ENCODE data around the gene REEP6.

DNA sequence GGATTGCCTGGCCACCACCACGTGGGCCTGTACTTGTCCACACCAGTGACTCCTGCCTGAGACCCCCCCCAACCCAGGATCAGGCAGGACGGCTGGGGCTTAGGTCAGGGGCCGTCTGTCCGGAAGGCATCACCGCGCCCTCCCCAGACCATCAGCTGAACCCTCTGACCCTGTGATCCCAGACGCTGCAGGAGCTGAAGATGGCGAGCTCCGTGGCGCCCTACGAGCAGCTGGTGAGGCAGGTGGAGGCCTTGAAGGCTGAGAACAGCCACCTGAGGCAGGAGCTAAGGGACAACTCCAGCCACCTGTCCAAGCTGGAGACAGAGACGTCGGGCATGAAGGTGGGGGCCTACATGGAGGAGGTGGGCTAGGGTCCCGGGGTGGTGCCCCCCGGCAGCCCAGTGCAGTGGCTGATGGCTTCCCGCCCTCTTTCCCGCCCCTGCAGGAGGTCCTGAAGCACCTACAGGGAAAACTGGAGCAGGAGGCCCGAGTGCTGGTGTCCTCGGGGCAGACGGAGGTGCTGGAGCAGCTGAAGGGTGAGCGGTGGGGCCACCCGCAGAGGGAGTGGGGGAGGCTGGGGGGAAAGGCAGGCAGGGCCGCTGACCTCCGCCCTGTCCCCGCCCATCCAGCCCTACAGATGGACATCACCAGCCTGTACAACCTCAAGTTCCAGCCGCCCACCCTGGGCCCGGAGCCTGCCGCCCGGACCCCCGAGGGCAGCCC, 38.0 kb upstream of the REEP6 start:
- TF ChIP-seq, protein P1, sequence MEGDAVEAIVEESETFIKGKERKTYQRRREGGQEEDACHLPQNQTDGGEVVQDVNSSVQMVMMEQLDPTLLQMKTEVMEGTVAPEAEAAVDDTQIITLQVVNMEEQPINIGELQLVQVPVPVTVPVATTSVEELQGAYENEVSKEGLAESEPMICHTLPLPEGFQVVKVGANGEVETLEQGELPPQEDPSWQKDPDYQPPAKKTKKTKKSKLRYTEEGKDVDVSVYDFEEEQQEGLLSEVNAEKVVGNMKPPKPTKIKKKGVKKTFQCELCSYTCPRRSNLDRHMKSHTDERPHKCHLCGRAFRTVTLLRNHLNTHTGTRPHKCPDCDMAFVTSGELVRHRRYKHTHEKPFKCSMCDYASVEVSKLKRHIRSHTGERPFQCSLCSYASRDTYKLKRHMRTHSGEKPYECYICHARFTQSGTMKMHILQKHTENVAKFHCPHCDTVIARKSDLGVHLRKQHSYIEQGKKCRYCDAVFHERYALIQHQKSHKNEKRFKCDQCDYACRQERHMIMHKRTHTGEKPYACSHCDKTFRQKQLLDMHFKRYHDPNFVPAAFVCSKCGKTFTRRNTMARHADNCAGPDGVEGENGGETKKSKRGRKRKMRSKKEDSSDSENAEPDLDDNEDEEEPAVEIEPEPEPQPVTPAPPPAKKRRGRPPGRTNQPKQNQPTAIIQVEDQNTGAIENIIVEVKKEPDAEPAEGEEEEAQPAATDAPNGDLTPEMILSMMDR (IDR thresholded peaks at IDR 0.05) = no peak
- no peak for TF ChIP-seq EP300 (IDR thresholded peaks at IDR 0.05)
